Stimulated activated CD4-positive, alpha-beta T cell treated with anti-CD3 and anti-CD28 coated beads, Interleukin-12 subunit alpha, Interleukin-12 subunit beta, amount 100 ng/mL, for 24 hours (primary cell): Measurements from ENCODE around the gene ZNF783.
"Not testable (repeated sequence)": the region's sequence is repeated elsewhere in the genome, so short reads cannot be mapped to it uniquely, and the experiment has no call there.

Experiments used
- DNase-seq, 2 experiments: peaks; one replicate each; pipeline ENCODE4 v3.0.0-alpha.2; 2020; ENCODE audit warnings: low read depth in 2 of 2

Gene ZNF783

DNA sequence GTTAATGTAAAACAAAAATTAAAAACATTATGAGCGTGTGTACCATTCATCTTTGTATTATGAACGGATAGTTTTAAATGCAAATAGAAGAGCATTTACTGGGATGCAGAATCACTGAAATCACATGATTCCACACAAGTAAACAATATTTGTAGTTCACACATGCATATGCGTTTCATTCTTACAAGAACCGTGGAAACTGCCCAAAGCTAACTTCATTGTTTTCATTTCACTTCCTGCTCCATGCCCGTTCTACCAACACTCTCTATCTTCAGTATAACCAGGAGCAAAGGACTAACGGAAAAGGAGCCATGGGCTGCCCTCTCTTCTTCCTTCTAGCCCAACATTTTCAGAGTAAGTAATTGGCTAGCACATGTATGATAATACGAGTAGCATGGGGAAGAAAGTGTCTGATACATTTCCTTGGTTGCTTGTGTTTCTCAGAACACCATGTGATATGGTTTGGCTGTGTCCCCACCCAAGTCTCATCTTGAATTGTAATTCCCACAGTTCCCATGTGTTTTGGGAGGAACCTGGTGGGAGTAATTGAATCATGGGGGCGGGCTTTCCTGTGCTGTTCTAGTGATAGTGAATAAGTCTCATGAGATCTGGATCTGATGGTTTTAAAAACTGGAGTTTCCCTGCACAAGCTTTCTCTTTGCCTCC is 38.8 kb downstream of the ZNF783 start:
- DNase-seq = no peak

DNA sequence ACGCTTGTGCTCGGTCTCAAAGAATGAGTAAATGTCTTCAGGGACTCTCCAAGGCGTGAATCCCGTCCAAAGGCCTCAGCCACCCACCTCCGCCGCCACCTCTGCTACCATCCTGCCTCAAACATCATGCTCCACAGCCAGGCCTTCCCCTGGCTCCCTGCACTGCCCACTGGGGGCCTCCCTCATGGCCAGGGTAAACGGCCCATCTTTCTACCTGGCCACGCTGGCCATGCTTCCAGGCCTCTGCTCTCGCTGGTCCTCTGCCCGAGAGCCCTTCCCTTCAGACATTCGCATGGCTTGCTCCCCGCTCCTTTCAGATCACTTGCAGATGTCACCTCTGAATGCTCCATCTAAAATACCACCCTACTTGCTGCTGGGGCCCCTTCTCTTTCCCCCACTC is 40.2 kb downstream of the ZNF783 start:
- DNase-seq = no peak

DNA sequence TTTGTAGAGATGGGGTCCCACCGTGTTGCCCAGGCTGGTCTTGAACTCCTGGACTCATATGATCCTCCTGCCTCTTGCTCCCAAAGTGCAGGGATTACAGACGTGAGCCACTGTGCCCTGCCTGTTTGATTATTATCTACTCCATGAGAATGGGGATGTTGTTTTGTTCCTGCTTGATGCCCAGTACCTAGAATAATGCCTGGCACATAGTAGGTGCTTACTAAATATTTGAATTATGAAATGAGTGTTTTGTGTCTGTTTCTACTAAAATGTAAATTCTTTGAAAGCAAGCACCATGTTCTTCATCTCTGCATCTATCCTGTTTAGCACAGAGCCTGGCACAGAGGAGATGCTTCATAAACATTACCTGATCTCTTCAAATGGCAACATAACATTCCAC is 40.9 kb downstream of the ZNF783 start:
- DNase-seq = no peak

DNA sequence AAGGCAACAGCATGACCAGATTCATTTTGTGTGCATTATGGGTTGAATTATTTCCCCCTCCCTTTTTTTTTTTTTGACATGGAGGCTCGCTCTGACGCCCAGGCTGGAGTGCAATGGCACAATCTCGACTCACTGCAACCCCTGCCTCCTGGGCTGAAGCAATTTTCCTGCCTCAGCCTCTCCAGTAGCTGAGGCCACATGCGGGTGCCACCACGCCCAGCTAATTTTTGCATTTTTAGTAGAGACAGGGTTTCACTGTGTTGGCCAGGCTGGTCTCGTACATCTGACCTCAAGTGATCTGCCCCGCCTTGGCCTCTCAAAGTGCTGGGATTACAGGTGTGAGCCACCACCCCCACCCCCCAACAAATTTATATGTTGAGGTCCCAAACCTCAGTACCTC is 42.0 kb downstream of the ZNF783 start:
- no peak for DNase-seq

DNA sequence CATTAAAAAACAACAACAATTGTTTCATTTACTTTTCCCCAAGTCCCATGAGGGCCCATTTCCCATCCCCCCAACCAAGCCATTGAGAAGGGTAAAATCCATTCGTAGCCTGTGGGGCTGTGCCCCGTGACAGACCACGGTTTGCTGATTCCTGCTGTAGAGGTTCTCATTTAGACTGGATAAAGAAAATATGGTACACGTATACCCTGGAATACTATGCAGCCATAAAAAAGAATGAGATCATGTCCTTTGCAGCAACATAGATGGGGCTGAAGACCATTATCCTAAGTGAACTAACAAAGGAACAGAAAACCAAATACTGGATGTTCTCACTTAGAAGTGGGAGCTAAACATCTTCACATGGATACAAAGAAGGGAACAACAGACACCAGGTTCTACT is 44.9 kb downstream of the ZNF783 start:
- DNase-seq = no peak

DNA sequence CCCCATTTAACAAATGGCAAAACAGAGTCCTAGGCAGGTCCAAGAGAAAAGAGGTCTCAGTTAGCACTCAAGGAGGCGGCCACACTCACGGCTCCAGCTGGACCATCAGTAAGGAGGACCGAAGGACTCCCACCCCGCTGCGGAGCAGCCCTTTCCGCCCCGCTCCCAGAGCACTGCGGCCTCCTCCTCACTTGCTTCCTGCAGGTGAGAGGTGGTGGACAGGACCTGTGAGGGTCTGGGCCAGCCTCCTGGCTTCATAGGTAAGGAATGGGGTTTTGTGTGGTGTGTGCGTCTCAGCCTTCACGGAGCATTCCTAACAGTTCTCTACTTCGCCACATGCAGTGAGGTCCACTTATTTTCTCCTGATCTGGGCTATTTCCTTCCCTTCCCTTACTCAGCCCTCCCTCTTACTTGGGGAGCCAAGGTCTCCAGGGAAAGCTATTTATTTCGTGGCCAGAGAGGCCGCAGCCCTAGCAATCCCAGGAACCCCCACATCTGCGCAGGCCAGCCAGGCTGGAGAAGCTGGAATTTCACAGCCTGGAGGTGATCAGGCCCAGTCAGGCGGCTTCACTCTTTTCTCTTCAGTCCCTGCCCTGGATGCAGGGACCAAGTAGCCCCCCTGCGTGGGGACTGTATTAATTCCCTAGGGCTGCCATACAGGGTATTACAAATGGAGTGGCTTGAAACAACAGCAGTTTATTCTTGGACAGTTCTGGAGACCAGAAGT is 45.9 kb downstream of the ZNF783 start:
- DNase-seq = no peak

DNA sequence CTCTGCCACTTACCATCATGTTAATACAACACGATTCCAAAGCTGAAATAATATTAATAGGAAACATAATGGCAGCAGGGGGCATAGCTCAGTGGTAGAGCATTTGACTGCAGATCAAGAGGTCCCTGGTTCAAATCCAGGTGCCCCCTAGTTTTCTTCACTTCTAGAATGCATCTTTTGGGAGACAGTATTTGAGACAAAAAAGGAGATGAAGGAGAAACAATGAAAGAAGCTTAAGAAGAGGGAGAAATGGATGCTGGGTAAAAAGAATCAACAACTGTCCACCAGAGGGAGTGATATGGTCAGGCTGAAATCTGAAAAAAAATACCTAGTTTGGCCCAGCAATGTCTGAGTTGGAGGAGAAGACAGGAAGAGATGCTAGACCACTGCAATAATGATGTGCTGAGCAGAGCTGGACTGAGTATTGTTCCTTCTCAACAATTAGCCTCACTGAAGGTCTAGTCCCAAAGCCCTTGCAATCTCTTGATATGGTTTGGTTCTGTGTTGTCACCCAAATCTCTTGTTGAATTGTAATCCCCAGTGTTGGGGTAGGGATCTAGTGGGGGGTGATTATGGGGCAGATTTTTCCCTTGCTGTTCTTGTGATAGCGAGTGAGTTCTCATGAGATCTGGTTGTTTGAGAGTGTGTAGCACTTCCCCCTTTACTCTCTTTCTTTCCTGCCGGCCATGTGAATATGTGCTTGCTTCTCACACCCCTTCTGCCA is 48.3 kb downstream of the ZNF783 start:
- no peak for DNase-seq

DNA sequence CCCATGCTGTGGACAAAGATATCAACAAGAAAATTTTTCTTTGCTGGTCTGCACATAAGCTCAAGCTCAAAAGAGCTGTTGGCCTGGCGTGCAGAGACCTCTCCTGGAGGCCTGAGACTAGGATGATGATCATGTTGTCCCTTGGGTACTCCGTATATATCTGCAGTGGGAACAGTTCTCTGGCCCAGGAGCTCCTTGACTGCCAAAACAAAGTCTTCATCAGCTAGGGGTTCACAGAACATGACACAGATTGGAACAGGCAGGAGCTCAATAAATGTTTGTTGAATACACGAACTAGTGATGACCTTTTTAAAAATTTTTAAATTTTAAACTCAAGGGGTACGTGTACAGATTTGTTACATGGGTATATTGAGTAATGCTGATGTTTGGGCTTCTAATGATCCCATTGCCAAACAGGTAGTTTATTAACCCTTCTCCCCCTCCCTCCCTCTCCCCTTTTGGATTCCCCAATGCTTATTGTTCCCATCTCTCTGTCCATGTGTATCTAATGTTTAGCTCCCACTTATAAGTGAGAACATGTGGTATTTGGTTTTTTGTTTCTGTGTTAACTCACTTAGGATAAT is 49.1 kb downstream of the ZNF783 start:
- no peak for DNase-seq

DNA sequence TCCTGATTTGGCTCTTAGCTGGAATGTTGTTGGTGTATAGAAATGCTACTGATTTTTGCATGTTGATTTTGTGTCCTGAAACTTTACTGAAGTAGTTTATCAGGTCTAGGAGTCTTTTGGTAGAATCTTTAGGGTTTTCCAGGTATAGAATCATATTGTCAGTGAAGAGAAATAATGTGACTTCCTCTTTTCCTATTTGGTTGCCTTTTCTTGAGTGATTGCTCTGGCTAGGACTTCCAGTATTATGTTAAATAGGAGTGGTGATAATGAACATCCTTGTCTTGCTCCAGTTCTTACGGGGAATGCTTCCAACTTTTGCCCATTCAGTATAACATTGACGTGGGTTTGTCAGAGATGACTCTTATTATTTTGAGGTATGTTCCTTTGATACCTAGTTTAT is 52.0 kb downstream of the ZNF783 start:
- no peak for DNase-seq

DNA sequence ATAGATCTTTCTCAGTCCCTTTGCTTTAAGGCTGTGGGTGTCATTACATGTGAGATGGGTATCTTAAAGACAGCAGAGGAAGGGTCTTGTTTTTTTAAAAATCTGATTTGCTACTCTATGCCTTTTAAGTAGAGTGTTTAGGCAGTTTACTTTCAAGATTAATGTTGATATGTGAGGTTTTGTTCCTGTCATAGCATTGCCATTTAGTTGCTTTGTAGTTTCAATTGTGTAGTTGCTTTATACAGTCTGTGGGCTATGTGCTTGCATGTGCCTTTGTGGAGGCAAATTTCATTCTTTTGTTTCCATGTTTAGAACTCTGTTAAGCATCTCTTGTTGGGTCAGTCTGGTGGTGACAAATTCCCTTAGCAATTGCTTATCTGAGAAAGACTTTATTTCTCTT is 54.6 kb downstream of the ZNF783 start:
- no peak for DNase-seq

DNA sequence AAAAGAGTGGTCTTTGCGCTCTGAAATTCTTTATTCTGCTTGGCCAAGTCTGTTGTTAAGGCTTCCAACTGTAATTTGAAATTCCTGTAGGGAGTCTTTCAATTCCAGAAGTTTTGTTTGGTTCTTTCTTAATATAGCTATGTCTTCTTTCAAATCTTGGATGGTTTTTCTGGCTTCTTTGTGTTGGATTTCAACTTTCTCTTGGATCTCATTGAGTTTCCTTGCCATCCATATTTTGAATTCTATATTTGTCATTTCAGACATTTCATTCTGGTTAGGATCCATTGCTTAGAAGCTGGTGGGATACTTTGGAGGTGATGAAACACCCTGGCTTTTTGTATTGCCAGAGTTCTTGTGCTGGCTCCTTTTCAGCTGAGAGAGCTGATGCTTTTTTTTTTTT is 55.5 kb downstream of the ZNF783 start:
- no peak for DNase-seq

DNA sequence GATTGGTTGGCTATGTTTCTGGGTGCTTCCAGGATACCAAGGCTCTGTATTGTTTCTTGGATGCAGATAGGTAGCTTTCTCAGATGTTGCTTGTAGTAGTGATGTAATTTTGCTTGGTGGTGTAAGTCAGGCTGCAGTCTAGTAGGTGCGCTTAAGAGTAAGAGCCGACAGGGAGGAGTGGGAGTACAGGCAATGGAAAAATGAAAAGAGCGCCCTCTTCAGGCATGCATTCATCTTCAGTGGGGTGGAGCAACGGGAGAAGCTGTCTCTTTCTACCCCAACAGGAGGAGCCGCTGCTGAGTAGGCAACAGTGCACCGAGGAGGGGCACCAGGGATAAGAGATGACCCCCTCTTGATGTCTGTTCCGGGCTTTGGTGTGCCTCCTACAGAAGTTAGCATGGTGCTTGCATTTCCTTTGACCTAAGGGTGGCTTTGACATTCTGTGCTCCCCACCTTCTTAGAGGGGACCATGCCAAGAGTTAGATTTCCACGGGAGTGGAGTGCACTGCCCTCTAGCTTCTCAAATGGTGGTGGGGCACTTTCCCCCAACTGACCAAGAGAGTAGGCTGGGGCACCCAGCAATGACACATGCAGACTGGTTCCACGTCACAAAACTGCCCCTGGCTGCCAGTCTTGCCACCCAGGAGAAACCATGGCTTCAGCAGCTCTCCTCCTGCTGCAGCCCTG is 56.1 kb downstream of the ZNF783 start:
- no peak for DNase-seq

DNA sequence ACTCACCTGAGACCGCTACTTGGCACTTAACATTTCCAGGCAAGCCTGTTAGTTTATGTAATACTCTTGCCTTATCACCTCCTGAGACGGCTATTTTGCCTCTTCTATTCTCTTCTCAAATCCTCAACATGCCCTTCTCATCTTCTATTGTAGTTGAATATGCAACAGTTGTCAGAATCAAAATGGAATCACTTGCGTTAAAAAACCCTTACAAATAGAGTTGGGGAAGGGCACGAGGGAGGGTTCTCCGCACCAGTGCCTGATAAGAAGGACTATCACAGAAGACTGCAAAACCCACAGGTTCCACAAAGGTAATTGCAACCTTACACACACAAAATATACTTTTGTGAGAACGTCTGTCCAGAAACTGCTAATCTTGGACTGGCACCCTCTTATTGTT is 57.4 kb downstream of the ZNF783 start:
- DNase-seq = no peak

DNA sequence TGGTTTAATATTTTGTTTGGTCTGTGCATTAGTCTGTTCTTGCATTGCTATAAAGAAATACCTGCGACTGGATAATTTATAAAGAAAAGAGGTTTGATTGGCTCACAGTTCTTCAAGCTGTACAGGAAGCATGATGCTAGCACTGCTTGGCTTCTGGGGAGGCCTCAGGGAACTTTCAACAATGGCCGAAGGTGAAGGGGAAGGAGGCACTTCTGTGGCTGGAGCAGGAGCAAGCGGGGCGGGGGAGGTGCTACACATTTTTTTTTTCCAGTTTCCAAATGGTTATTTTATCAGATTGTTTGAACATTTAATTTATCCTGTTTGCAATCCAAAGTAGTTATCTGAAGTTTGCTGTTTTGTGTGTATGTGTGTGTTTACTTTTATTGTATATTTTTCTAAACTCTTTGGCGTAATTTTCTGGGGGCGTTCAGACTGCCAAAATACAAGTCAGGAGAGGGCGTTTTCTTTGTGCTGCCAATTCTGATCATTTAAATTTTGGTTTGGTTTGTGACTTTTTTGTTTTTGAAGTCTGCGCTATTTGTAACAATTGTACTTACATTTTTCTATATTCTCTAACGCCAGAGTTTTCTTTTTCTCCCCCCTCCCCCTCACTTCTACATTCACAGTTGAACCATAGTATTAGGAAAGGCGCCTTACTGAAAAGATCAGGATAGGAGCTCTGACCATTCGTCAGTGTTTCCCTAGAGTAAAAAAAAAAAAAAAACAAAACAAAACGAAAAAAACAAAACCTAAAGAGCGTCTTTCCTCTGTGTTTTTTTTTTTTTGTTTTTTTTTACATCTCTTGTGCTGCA is 58.5 kb downstream of the ZNF783 start:
- DNase-seq = no peak

DNA sequence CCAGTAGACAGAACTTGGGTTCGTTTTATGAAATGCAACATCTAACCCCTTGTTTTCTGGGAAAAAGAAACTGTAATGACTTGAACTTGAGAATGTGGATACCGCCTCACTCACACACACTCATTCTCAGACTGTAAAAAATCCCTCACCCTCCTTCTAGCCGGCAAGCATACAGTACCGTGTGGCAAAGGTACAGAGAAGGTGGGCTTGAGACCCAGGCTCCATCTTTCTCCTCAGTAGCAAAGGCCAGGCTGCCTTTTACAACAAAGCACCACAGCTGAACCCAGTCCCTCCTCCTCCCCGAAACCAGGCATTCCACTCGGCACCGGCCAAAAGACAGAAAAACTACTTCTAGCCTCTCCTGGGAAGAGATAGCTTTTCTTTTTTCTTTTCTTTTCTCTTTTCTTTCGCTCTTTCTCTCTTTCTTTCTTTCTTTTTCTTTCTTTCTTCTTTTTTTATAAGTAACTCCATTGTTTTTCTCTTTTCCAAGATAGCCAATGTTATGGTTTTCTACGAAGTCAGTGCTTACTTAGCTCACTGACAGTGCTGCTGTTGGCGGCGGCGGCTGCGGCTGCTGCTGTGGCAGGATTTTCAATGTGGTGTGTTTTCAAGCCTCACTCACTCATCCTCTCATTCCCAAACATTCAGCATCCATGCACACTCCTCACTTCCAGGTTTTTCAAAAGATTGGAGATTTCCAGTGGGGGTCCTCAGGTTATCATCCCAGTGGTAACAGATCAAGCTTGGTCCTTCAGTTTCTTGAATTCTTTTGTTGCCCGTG is 59.3 kb downstream of the ZNF783 start:
- not testable (repeated sequence) for DNase-seq

DNA sequence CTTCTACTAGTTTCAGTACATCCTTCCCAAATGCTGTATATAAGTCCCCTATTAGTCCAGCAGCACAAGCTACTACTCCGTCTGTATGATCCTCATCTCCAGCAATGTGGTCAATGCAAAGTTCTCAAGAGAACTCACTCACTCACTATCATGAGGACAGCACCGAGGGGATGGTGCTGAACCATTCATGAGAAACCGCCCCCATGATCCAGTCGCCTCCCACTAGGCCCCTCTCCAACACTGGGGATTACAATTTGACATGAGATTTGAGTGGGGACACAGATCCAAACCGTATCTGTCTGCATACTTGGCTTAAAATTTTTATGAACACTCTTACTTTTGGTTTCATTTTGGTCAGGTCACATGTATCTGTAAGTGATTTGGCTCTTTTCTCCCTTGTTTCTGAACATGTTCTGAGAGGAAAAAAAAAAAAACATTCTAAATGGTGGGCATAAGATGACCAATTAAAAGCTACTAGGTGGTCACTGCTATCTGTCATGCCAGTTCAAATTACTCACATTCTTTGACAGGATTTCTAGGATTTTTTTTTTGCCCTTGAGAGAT is 60.1 kb downstream of the ZNF783 start:
- no peak for DNase-seq

DNA sequence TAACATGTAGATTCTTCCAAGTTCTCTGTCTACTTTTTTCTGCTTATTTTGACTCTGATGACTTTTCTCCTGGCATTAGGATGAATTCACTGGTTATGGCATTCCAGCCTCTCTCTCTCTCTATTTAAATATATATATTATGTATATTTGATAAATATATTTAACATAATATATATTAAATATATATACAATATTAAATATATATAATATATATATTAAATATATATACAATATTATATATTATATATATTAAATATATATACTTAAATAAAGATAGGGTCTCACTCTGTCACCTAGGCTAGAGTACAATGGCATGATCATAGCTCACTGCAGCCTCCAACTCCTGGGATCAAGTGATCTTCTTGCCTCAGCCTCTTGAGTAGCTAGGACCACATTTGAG is 60.7 kb downstream of the ZNF783 start:
- DNase-seq = no peak

DNA sequence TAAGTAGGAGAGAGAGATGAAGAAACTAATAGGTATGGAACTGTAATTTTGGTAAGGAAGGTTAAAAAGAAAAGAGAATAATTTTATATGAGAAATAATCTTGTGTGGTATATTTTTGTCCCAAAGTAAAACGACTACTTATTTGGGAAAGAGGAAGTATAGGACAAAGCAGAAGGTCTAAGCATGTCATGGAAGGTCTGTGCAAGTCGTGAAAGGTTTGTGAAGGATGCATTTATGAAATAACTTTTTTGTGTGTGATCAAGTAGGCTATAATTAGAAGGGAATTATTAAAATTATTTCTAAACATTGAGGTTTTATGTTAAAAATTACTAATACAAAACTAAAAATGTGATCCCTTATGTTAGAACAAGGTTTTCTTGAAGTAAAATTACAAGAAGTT is 63.3 kb downstream of the ZNF783 start:
- DNase-seq = no peak

DNA sequence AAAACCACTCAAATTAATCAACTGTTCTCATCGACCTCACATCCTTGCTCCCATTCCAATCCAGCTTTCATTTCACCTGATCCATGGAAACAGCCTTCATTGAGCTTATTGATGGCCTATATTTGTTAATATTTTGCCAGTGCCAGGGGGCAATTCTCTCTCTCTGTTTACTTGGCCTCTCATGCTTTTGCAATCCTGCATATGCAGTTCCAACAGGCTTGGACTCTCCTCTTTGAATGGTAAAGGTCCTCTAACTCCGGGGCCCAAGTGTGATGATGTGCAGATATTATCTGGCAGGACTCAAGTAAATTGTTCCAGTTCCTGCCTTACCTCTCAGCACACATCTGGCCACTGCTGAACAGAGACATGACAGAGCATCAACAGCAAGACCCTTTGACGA is 67.3 kb downstream of the ZNF783 start:
- DNase-seq = no peak

DNA sequence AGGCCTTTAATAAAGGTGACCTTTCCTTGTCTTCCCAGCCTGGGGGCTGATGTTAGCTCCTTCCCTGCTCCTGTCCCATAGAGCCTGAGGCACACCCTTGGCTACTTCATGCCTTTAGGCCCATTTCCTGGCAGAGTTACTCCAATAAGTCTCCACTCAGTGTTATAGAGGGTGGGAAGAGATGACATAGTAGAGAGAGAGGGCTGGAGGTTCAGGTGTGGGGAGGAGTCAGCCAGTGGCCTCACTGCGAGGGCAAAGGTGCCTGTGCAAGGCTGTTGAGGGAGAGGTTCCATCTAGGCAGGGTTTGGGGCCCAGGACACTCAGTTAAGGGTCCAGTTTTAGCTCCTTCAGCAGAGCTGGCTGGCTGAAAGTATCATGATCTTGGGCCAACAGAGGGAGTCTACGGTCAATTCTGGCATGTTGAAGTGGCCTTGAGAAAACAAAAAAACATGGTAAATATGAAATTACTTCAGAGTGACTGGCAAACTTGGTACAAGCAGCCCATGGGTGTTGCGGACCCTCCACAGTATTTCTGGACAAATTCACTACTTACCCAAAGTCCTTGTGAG is 67.9 kb downstream of the ZNF783 start:
- DNase-seq = no peak
